ENCODE measurements around the gene PTCH1. TPM values are rescaled to one million over a fixed set of nuclear protein-coding genes. Genes with fewer than 3 reads are reported as not detected.

Gene PTCH1
- total RNA-seq, 2 experiments from 2014 or later, result 5.0 to 6.1 TPM

GRCh38 chr9:95528908-95529502 is 12.2 kb upstream of the PTCH1 start:
- no peak for ATAC-seq
- H3K36me3 Mint-ChIP-seq (ENCODE audit: low read depth), result no peaks in the 10 kb centered on the region
- H3K27me3 Mint-ChIP-seq (ENCODE audit: low read depth), result peaks cover 41% of the 10 kb centered on the region
- no peak for DNase-seq
- no peaks in the 10 kb centered on the region for H3K4me1 Mint-ChIP-seq (ENCODE audit: low read depth)
- ChIA-PET POLR2A (no interaction called here), CTCF (interaction anchor here (0.7 kb wide), 1 partner anchor 44 kb away, joined by 3 read pairs; no protein-coding TSS in a partner anchor)
- H3K9me3 Mint-ChIP-seq (ENCODE audit: insufficient read depth), result no peaks in the 10 kb centered on the region
- H3K4me3 Mint-ChIP-seq, result no peak overlapping the region
- no peak overlapping the region for H3K27ac Mint-ChIP-seq

GRCh38 chr9:95522871-95523370 is 6.2 kb upstream of the PTCH1 start:
- ATAC-seq (no peak), DNase-seq (no peak)
- CTCF ChIA-PET, result no interaction called here
- Mint-ChIP-seq H3K27me3 (ENCODE audit: low read depth) (peaks cover 46% of the 10 kb centered on the region), H3K4me1 (ENCODE audit: low read depth) (no peaks in the 10 kb centered on the region), H3K27ac (no peak overlapping the region), H3K4me3 (no peak overlapping the region), H3K9me3 (ENCODE audit: insufficient read depth) (no peaks in the 10 kb centered on the region), H3K36me3 (ENCODE audit: low read depth) (no peaks in the 10 kb centered on the region)
- POLR2A ChIA-PET, result no interaction called here

- peaks cover under 1% of the 10 kb centered on the region for H3K4me1 Mint-ChIP-seq (ENCODE audit: low read depth)
- ATAC-seq, result no peak
- H3K27me3 Mint-ChIP-seq (ENCODE audit: low read depth), result peaks cover 48% of the 10 kb centered on the region
- no peak overlapping the region for H3K27ac Mint-ChIP-seq
- no peak for DNase-seq
- H3K36me3 Mint-ChIP-seq (ENCODE audit: low read depth), result no peaks in the 10 kb centered on the region
- CTCF ChIA-PET, result no interaction called here
- H3K4me3 Mint-ChIP-seq, result no peak overlapping the region
- H3K9me3 Mint-ChIP-seq (ENCODE audit: insufficient read depth), result no peaks in the 10 kb centered on the region
- POLR2A ChIA-PET, result no interaction called here
Observed at GRCh38 chr9:95521699-95522098, 4.9 kb upstream of the PTCH1 start.

- Mint-ChIP-seq H3K27ac (no peak overlapping the region), H3K9me3 (ENCODE audit: insufficient read depth) (no peaks in the 10 kb centered on the region), H3K27me3 (ENCODE audit: low read depth) (peaks cover 67% of the 10 kb centered on the region), H3K4me1 (ENCODE audit: low read depth) (peaks cover 15% of the 10 kb centered on the region), H3K4me3 (no peak overlapping the region), H3K36me3 (ENCODE audit: low read depth) (peaks cover 5% of the 10 kb centered on the region)
- CTCF ChIA-PET, result interaction anchor here (1.0 kb wide), 1 partner anchor 700 kb away, joined by 3 read pairs; no protein-coding TSS in a partner anchor
- no peak for ATAC-seq
- POLR2A ChIA-PET, result no interaction called here
- no peak for DNase-seq
Observed at GRCh38 chr9:95517559-95518425, 1.0 kb upstream of the PTCH1 start.

GRCh38 chr9:95516221-95516733 is 494 bp downstream of the PTCH1 start:
- H3K36me3 Mint-ChIP-seq (ENCODE audit: low read depth), result peaks cover 7% of the 10 kb centered on the region
- ChIA-PET POLR2A (interaction anchor here (1.1 kb wide), 1 partner anchor 503 kb away, joined by 3 read pairs; no protein-coding TSS in a partner anchor), CTCF (no interaction called here)
- peak overlapping the region; percentile 89 for H3K4me3 Mint-ChIP-seq
- DNase-seq (no peak), ATAC-seq (peak; percentile 30)
- peaks cover 76% of the 10 kb centered on the region for H3K27me3 Mint-ChIP-seq (ENCODE audit: low read depth)
- H3K4me1 Mint-ChIP-seq (ENCODE audit: low read depth), result peaks cover 30% of the 10 kb centered on the region
- H3K27ac Mint-ChIP-seq, result peak overlapping the region; percentile 78
- no peaks in the 10 kb centered on the region for H3K9me3 Mint-ChIP-seq (ENCODE audit: insufficient read depth)

GRCh38 chr9:95515272-95516113 is 1.3 kb downstream of the PTCH1 start:
- no peak for DNase-seq
- Mint-ChIP-seq H3K9me3 (ENCODE audit: insufficient read depth) (no peaks in the 10 kb centered on the region), H3K27ac (no peak overlapping the region), H3K4me3 (peak overlapping the region; percentile 37), H3K36me3 (ENCODE audit: low read depth) (peaks cover 8% of the 10 kb centered on the region), H3K4me1 (ENCODE audit: low read depth) (peaks cover 31% of the 10 kb centered on the region), H3K27me3 (ENCODE audit: low read depth) (peaks cover 71% of the 10 kb centered on the region)
- ChIA-PET CTCF (no interaction called here), POLR2A (interaction anchor here (1.1 kb wide), 1 partner anchor 503 kb away, joined by 3 read pairs; no protein-coding TSS in a partner anchor)
- peak; percentile 4 for ATAC-seq

- ChIA-PET CTCF (interaction anchor here (1.0 kb wide), 1 partner anchor 703 kb away, joined by 4 read pairs; no protein-coding TSS in a partner anchor), POLR2A (no interaction called here)
- H3K9me3 Mint-ChIP-seq (ENCODE audit: insufficient read depth), result no peaks in the 10 kb centered on the region
- H3K27ac Mint-ChIP-seq, result no peak overlapping the region
- peaks cover 8% of the 10 kb centered on the region for H3K36me3 Mint-ChIP-seq (ENCODE audit: low read depth)
- peaks cover 66% of the 10 kb centered on the region for H3K27me3 Mint-ChIP-seq (ENCODE audit: low read depth)
- H3K4me1 Mint-ChIP-seq (ENCODE audit: low read depth), result peaks cover 42% of the 10 kb centered on the region
- DNase-seq (no peak), ATAC-seq (no peak)
- H3K4me3 Mint-ChIP-seq, result no peak overlapping the region
Observed at GRCh38 chr9:95514342-95514741, 2.4 kb downstream of the PTCH1 start.

- ATAC-seq (no peak), DNase-seq (no peak)
- Mint-ChIP-seq H3K4me3 (no peak overlapping the region), H3K4me1 (ENCODE audit: low read depth) (peaks cover 47% of the 10 kb centered on the region), H3K9me3 (ENCODE audit: insufficient read depth) (no peaks in the 10 kb centered on the region), H3K27me3 (ENCODE audit: low read depth) (peaks cover 68% of the 10 kb centered on the region), H3K27ac (no peak overlapping the region), H3K36me3 (ENCODE audit: low read depth) (peaks cover 8% of the 10 kb centered on the region)
- POLR2A ChIA-PET, result no interaction called here
- CTCF ChIA-PET, result interaction anchor here (1.0 kb wide), 1 partner anchor 704 kb away, joined by 4 read pairs; no protein-coding TSS in a partner anchor
Observed at GRCh38 chr9:95513711-95514110, 3.1 kb downstream of the PTCH1 start.

- ChIA-PET POLR2A (no interaction called here), CTCF (interaction anchor here (1.2 kb wide), 1 partner anchor 363 kb away, joined by 3 read pairs; no protein-coding TSS in a partner anchor)
- ATAC-seq (no peak), DNase-seq (no peak)
- Mint-ChIP-seq H3K4me1 (ENCODE audit: low read depth) (peaks cover 49% of the 10 kb centered on the region), H3K4me3 (peak overlapping the region; percentile 17), H3K9me3 (ENCODE audit: insufficient read depth) (no peaks in the 10 kb centered on the region), H3K27ac (no peak overlapping the region), H3K27me3 (ENCODE audit: low read depth) (peaks cover 61% of the 10 kb centered on the region), H3K36me3 (ENCODE audit: low read depth) (peaks cover 8% of the 10 kb centered on the region)
Observed at GRCh38 chr9:95512709-95513095, 4.1 kb downstream of the PTCH1 start.

GRCh38 chr9:95511952-95512708 is 4.6 kb downstream of the PTCH1 start:
- ChIA-PET POLR2A (interaction anchor here (1.0 kb wide), 1 partner anchor 50 kb away, joined by 3 read pairs; no protein-coding TSS in a partner anchor), CTCF (interaction anchor here (0.9 to 1.4 kb wide), 5 partner anchors 17 to 364 kb away, joined by 3 to 5 read pairs (median 3); no protein-coding TSS in a partner anchor)
- H3K27me3 Mint-ChIP-seq (ENCODE audit: low read depth), result peaks cover 58% of the 10 kb centered on the region

More at GRCh38 chr9:95511952-95512708, 4.6 kb downstream of the PTCH1 start:
- ATAC-seq (no peak), DNase-seq (no peak)
- Mint-ChIP-seq H3K9me3 (ENCODE audit: insufficient read depth) (no peaks in the 10 kb centered on the region), H3K36me3 (ENCODE audit: low read depth) (peaks cover 8% of the 10 kb centered on the region), H3K4me1 (ENCODE audit: low read depth) (peaks cover 52% of the 10 kb centered on the region), H3K4me3 (peak overlapping the region; percentile 82), H3K27ac (no peak overlapping the region)

All from activated CD8-positive, alpha-beta T cell treated with anti-CD3 and anti-CD28 coated beads, Interleukin-2, amount 10 ng/mL, durations not matched to agents 7 days and 5 days (primary cell).